SK-N-MC (cell line): ENCODE results near the gene TNIK.

Source experiments
- DNase-seq: peaks from one replicate; pipeline ENCODE4 v3.0.0-alpha.2; 2011; ENCODE audit warnings: low read depth, low spot score
- H3K27ac ChIP-seq: fragments of 200-600 bp; sonication (generic); 2 replicates; pipeline ENCODE4 v1.5.1; 2016; ENCODE audit warnings: mixed run types
- H3K36me3 ChIP-seq: fragments of 200-600 bp; sonication (generic); 2 replicates; pipeline ENCODE4 v1.6.1; 2017; ENCODE audit warnings: antibody characterized with exemption, low read length, mixed read lengths; ENCODE audit not compliant: insufficient read depth
- H3K4me3 ChIP-seq: fragments of 200-600 bp; sonication (generic); 2 replicates; pipeline ENCODE4 v1.5.1; 2016
- H3K9ac ChIP-seq: fragments of 200-600 bp; sonication (generic); 2 replicates; pipeline ENCODE4 v1.8.0; 2017; ENCODE audit warnings: mixed run types, mixed read lengths; ENCODE audit not compliant: insufficient read length
- H3K9me3 ChIP-seq: fragments of 200-600 bp; sonication (generic); 2 replicates; pipeline ENCODE4 v1.6.1; 2017; ENCODE audit warnings: low read depth, mild to moderate bottlenecking, antibody characterized with exemption, low read length, moderate library complexity, mixed read lengths
- EZH2 ChIP-seq: fragments of 200-600 bp; sonication (generic); IDR thresholded peaks from one replicate; pipeline ENCODE4 v1.6.1; 2017; ENCODE audit warnings: antibody characterized with exemption
- FOXP2 ChIP-seq: optimal IDR thresholded peaks from 2 replicates; pipeline ENCODE3; 2011; ENCODE audit warnings: mild to moderate bottlenecking, moderate library complexity; ENCODE audit not compliant: insufficient read depth; ENCODE audit errors: extremely low read length, control extremely low read depth
- POLR2AphosphoS5 ChIP-seq: IDR thresholded peaks from 2 replicates; pipeline ENCODE4 v1.6.1; 2012; ENCODE audit warnings: mild to moderate bottlenecking, low read depth, low read length, borderline replicate concordance

The TNIK gene

GRCh38 chr3:171116824-171117395, 343.3 kb downstream of the TNIK start:
- DNase-seq = no peak
- no peaks in the 10 kb centered on the region for H3K36me3 ChIP-seq
- no peak overlapping the region for H3K27ac ChIP-seq
- H3K9me3 ChIP-seq = no peaks in the 10 kb centered on the region
- H3K9ac ChIP-seq = no peak overlapping the region
- no peak for TF ChIP-seq POLR2AphosphoS5
- no peak for TF ChIP-seq FOXP2
- no peak for TF ChIP-seq EZH2
- no peak overlapping the region for H3K4me3 ChIP-seq

- DNase-seq = no peak
- Histone ChIP-seq H3K9ac (no peak overlapping the region), H3K4me3 (no peak overlapping the region), H3K9me3 (no peaks in the 10 kb centered on the region), H3K27ac (no peak overlapping the region), H3K36me3 (no peaks in the 10 kb centered on the region)
- TF ChIP-seq POLR2AphosphoS5 (no peak), EZH2 (no peak), FOXP2 (no peak)
Observed at GRCh38 chr3:171116365-171116764, 343.8 kb downstream of the TNIK start.

GRCh38 chr3:171115667-171116066, 344.5 kb downstream of the TNIK start:
- Histone ChIP-seq H3K4me3 (no peak overlapping the region), H3K9me3 (no peaks in the 10 kb centered on the region), H3K27ac (no peak overlapping the region), H3K36me3 (no peaks in the 10 kb centered on the region), H3K9ac (no peak overlapping the region)
- TF ChIP-seq FOXP2 = no peak
- no peak for TF ChIP-seq EZH2
- no peak for TF ChIP-seq POLR2AphosphoS5
- no peak for DNase-seq

- H3K9me3 ChIP-seq = no peaks in the 10 kb centered on the region
- H3K4me3 ChIP-seq = no peak overlapping the region
- DNase-seq = no peak
- no peaks in the 10 kb centered on the region for H3K36me3 ChIP-seq
- no peak overlapping the region for H3K27ac ChIP-seq
- TF ChIP-seq POLR2AphosphoS5 (no peak), FOXP2 (no peak), EZH2 (no peak)
- no peak overlapping the region for H3K9ac ChIP-seq
Observed at GRCh38 chr3:171113716-171114115, 346.5 kb downstream of the TNIK start.

GRCh38 chr3:171110715-171111114, 349.5 kb downstream of the TNIK start:
- no peak overlapping the region for H3K4me3 ChIP-seq

GRCh38 chr3:171108066-171108465, 352.1 kb downstream of the TNIK start:
- Histone ChIP-seq H3K4me3 (no peak overlapping the region), H3K36me3 (no peaks in the 10 kb centered on the region), H3K27ac (no peak overlapping the region), H3K9ac (no peak overlapping the region), H3K9me3 (no peaks in the 10 kb centered on the region)
- no peak for DNase-seq
- TF ChIP-seq EZH2 = no peak
- no peak for TF ChIP-seq FOXP2
- TF ChIP-seq POLR2AphosphoS5 = no peak

More at GRCh38 chr3:171110715-171111114, 349.5 kb downstream of the TNIK start:
- H3K9me3 ChIP-seq = no peaks in the 10 kb centered on the region
- H3K27ac ChIP-seq = no peak overlapping the region
- TF ChIP-seq POLR2AphosphoS5 (no peak), EZH2 (no peak), FOXP2 (no peak)
- no peaks in the 10 kb centered on the region for H3K36me3 ChIP-seq
- no peak overlapping the region for H3K9ac ChIP-seq
- no peak for DNase-seq

GRCh38 chr3:171103185-171103584, 357.0 kb downstream of the TNIK start:
- TF ChIP-seq EZH2 (no peak), FOXP2 (no peak), POLR2AphosphoS5 (no peak)
- no peak overlapping the region for H3K27ac ChIP-seq
- no peaks in the 10 kb centered on the region for H3K9me3 ChIP-seq
- H3K4me3 ChIP-seq = no peak overlapping the region
- no peak overlapping the region for H3K9ac ChIP-seq
- no peaks in the 10 kb centered on the region for H3K36me3 ChIP-seq
- no peak for DNase-seq

- Histone ChIP-seq H3K27ac (no peak overlapping the region), H3K36me3 (no peaks in the 10 kb centered on the region), H3K4me3 (no peak overlapping the region), H3K9ac (no peak overlapping the region), H3K9me3 (no peaks in the 10 kb centered on the region)
- no peak for DNase-seq
- TF ChIP-seq FOXP2 = no peak
- no peak for TF ChIP-seq EZH2
- TF ChIP-seq POLR2AphosphoS5 = no peak
Observed at GRCh38 chr3:171101982-171102641, 358.1 kb downstream of the TNIK start.

- no peak for DNase-seq
- no peaks in the 10 kb centered on the region for H3K36me3 ChIP-seq
- H3K4me3 ChIP-seq = no peak overlapping the region
- no peak overlapping the region for H3K9ac ChIP-seq
- no peak overlapping the region for H3K27ac ChIP-seq
- H3K9me3 ChIP-seq = no peaks in the 10 kb centered on the region
- TF ChIP-seq POLR2AphosphoS5 (no peak), FOXP2 (no peak), EZH2 (no peak)
Observed at GRCh38 chr3:171099911-171100310, 360.3 kb downstream of the TNIK start.
